Esophagus squamous epithelium (tissue), 5 donors: ENCODE data around the gene FAM186B. TPM values are rescaled to one million over a fixed set of nuclear protein-coding genes. Genes with fewer than 3 reads are reported as not detected.

ENCODE experiments used
- DNase-seq: peaks from one replicate; lab custom pipeline; 2025; lab: John Stamatoyannopoulos, UW
- H3K27ac ChIP-seq, 4 donors: fragments of 200-600 bp; sonication (generic); one replicate each; pipeline ENCODE4 v1.5.1; 2016 to 2019; ENCODE audit warnings: mild to moderate bottlenecking in 1 of 4
- H3K27me3 ChIP-seq, 4 donors: fragments of 200-600 bp; sonication (generic); 1 replicate in 3 of 4; 2 replicates in 1 of 4; pipeline versions ENCODE4 v1.5.1 to v1.6.0; 2017 to 2021; ENCODE audit warnings: antibody characterized with exemption in 1 of 4
- H3K36me3 ChIP-seq, 3 donors: fragments of 200-600 bp; sonication (generic); one replicate each; pipeline ENCODE4 v1.5.1; 2016 to 2019
- H3K4me1 ChIP-seq, 3 donors: fragments of 200-600 bp; sonication (generic); one replicate each; pipeline ENCODE4 v1.5.1; 2017 to 2019
- H3K4me3 ChIP-seq, 4 donors: fragments of 200-600 bp; sonication (generic); 1 replicate in 3 of 4; 2 replicates in 1 of 4; pipeline ENCODE4 v1.5.1; 2016 to 2019; ENCODE audit warnings: mild to moderate bottlenecking in 2 of 4, moderate library complexity in 1 of 4
- H3K9me3 ChIP-seq, 3 donors: fragments of 200-600 bp; sonication (generic); one replicate each; pipeline ENCODE4 v1.5.1; 2016 to 2019
- CTCF ChIP-seq, 6 experiments: fragments of 450-650 bp in 4 of 6; fragments of 200-600 bp in 2 of 6; sonication (generic) in 2 of 6; IDR thresholded peaks; one replicate each; pipeline ENCODE4 v1.5.1; 2016 to 2019; ENCODE audit warnings: antibody characterized with exemption in 6 of 6, mild to moderate bottlenecking in 4 of 6, moderate library complexity in 4 of 6
- POLR2A ChIP-seq, 4 donors: fragments of 450-650 bp; IDR thresholded peaks; one replicate each; pipeline ENCODE4 v1.6.1; 2017; ENCODE audit warnings: antibody characterized with exemption in 4 of 4, mild to moderate bottlenecking in 4 of 4, moderate library complexity in 3 of 4
- WGBS, 2 donors: methylation state at CpG; one replicate each; pipeline ENCODE4 v1.1.5; 2018; 5-methylcytosine and 5-hydroxymethylcytosine counted together
- intact Hi-C: fragments of 100-400 bp; cut with DNase I; formaldehyde crosslinking; loops from one replicate; pipeline ENCODE4 v1.15.0; 2022
- total RNA-seq, 4 donors: library from RNA; depleted of rRNA; stranded (reverse); fragments of >200 nt; gene quantifications; one replicate each; pipeline ENCODE4 v1.1.0, GENCODE V29; 2016
- donor health status: DM: yes; HTN: yes; CAD: no.

FAM186B gene
- total RNA-seq, 4 donors from 2014 or later, result 0.19 to 1.1 TPM; not detected in 2

DNA sequence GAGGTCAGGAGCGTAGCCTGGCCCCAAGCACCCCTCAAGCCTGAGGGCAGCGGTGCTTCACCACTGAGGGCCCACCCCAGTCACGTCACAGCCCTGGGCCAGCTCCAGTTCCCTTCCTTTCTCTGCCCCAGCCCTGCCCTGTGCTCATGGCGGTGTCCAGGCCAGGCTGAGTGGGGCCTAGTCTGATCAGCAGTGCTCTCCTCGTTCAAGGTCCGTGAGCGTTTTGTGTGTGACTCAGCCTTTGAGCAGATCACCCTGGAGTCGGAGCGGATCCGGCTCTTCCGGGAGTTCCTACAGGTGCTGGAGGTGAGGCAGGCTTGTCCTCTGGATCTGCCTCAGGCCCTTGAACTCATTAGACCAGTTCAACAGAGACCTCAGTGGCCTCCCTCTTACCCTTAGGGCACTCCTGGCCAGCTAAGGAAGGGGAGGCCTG, 36.9 kb upstream of the FAM186B start:
- DNase-seq, result no peak
- Histone ChIP-seq H3K4me3 (no peak overlapping the region), H3K27me3 (no peaks in the 10 kb centered on the region), H3K36me3 (peaks cover 0 to 84% (median 0%) of the 10 kb centered on the region in 3 donors), H3K4me1 (peaks cover 0 to 64% (median 28%) of the 10 kb centered on the region in 3 donors), H3K27ac (peak overlapping the region; percentile 46 to 83 (median 80)), H3K9me3 (no peaks in the 10 kb centered on the region)
- TF ChIP-seq CTCF (IDR thresholded peaks at IDR 0.05) (no peak), POLR2A (IDR thresholded peaks at IDR 0.05) (no peak)
- WGBS, 2 donors, result 52% methylated on average over 7 of the region's 11 CpGs; no CpG with 5 or more reads in 1 of the 2 donors
- intact Hi-C loops, result no loop called here

GRCh38 chr12:49641748-49642369, 36.4 kb upstream of the FAM186B start:
- no peak overlapping the region for H3K4me3 ChIP-seq
- intact Hi-C loops, result no loop called here
- H3K27ac ChIP-seq, result peak overlapping the region; percentile 46 to 83 (median 80)
- DNase-seq, result no peak
- peaks cover 0 to 64% (median 33%) of the 10 kb centered on the region in 3 donors for H3K4me1 ChIP-seq
- no peak for TF ChIP-seq POLR2A (IDR thresholded peaks at IDR 0.05)
- no peaks in the 10 kb centered on the region for H3K9me3 ChIP-seq
- H3K36me3 ChIP-seq, result peaks cover 0 to 82% (median 0%) of the 10 kb centered on the region in 3 donors
- WGBS, 2 donors, result 72 to 83% methylated on average over 6 to 11 of the region's 17 CpGs
- no peaks in the 10 kb centered on the region for H3K27me3 ChIP-seq

DNA sequence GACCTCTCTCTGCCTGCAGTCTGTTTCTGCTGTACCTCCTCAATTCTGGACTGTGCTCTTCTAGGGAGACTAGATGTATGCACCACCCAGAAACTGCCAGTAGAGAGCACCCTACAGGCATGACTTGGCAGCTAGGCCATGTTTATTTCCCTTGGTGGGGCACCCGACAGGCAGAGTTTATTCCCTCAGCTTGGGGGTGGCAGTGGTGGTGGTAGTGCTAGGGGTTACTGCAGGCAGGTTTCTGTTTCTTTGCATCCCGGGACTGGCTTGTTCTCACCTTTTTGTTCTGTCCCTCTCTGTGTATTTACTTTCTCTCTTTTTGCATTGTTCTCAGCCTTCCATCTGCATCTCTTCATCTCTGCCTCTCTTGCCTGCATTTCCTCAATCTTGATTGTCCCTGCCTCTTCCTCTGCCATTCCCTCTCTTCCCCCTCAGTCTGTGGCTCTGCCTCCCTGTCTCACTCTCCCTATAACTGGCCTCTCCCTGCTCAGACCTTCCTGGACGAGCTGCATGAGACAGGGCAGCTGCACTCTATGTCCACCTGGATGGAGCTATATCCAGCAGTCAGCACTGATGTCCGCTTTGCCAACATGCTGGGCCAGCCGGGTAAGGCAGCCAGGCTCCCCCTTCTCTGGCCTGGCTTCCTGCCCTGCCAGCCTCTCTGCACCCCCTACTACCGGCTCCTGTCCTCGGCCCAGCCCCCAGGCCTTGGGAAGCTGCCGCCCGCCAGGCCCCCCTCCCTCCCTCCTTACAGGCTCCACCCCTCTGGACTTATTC, 31.7 kb upstream of the FAM186B start:
- WGBS, 2 donors, result 27 to 50% methylated on average over 3 to 4 of the region's 9 CpGs
- intact Hi-C loops, result no loop called here
- no peak for DNase-seq
- TF ChIP-seq POLR2A (IDR thresholded peaks at IDR 0.05), result no peak
- TF ChIP-seq CTCF (IDR thresholded peaks at IDR 0.05), result peak in 5 of 6 experiments; percentile 50 to 75 (median 64)
- H3K36me3 ChIP-seq, result peaks cover 0 to 81% (median 6%) of the 10 kb centered on the region in 3 donors
- peak overlapping the region in 3 of 4 donors; percentile 6 to 21 (median 19) for H3K27ac ChIP-seq
- peaks cover 0 to 24% (median 18%) of the 10 kb centered on the region in 3 donors for H3K4me1 ChIP-seq
- H3K4me3 ChIP-seq, result no peak overlapping the region
- no peaks in the 10 kb centered on the region for H3K27me3 ChIP-seq
- no peaks in the 10 kb centered on the region for H3K9me3 ChIP-seq

DNA sequence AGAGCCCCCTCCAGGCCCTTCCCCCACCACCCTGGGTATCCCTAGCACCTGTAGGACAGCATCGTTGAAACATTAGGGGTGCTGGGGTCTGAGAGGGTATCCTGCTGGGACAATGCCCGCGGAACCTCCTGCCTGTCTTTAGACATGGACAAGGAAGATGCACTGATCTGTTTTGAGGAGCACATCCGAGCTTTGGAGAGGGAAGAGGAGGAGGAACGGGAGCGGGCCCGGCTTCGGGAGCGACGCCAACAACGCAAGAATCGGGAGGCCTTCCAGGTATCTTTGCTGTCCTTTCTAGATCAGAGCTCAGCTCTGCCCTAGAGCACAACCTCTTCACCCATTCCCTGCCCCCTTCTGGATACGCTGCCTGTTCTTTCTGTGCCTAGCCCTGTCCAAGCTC, 31.1 kb upstream of the FAM186B start:
- WGBS, 2 donors, result 65 to 83% methylated on average over 11 to 12 of the region's 13 CpGs
- H3K4me3 ChIP-seq, result no peak overlapping the region
- H3K4me1 ChIP-seq, result peaks cover 0 to 18% (median 12%) of the 10 kb centered on the region in 3 donors
- intact Hi-C loops, result no loop called here
- H3K9me3 ChIP-seq, result no peaks in the 10 kb centered on the region
- TF ChIP-seq POLR2A (IDR thresholded peaks at IDR 0.05), result no peak
- TF ChIP-seq CTCF (IDR thresholded peaks at IDR 0.05), result no peak
- H3K27me3 ChIP-seq, result no peaks in the 10 kb centered on the region
- peaks cover 0 to 81% (median 6%) of the 10 kb centered on the region in 3 donors for H3K36me3 ChIP-seq
- H3K27ac ChIP-seq, result no peak overlapping the region
- DNase-seq, result no peak

- peaks cover 0 to 16% (median 12%) of the 10 kb centered on the region in 3 donors for H3K4me1 ChIP-seq
- no peak for DNase-seq
- H3K27ac ChIP-seq, result no peak overlapping the region
- 60 to 82% methylated on average over 1 to 4 of the region's 4 CpGs for WGBS, 2 donors
- intact Hi-C loops, result no loop called here
- H3K9me3 ChIP-seq, result no peaks in the 10 kb centered on the region
- H3K27me3 ChIP-seq, result no peaks in the 10 kb centered on the region
- no peak overlapping the region for H3K4me3 ChIP-seq
- no peak for TF ChIP-seq POLR2A (IDR thresholded peaks at IDR 0.05)
- TF ChIP-seq CTCF (IDR thresholded peaks at IDR 0.05), result no peak
- peaks cover 0 to 81% (median 6%) of the 10 kb centered on the region in 3 donors for H3K36me3 ChIP-seq
These were observed 30.2 kb upstream of the FAM186B start for GRCh38 chr12:49635656-49636055.
